Left colon (tissue), 2 donors: ENCODE data around the gene ETV3L. TPM values are rescaled to one million over a fixed set of nuclear protein-coding genes. Genes with fewer than 3 reads are reported as not detected.
"Not testable (repeated sequence)": the region's sequence is repeated elsewhere in the genome, so short reads cannot be mapped to it uniquely, and the experiment has no call there.

Experiments used
- ATAC-seq: fragments of 200-7000 bp; cut with Tn5 transposase; one replicate; pipeline ENCODE4 v1.9.1; 2020; ENCODE audit warnings: mild to moderate bottlenecking, moderate library complexity
- DNase-seq, 2 donors: peaks; one replicate each; pipeline ENCODE4 v3.0.0-alpha.2; 2020
- intact Hi-C, 2 donors: fragments of 100-400 bp; cut with DNase I in 1 of 2; cut with micrococcal nuclease in 1 of 2; formaldehyde crosslinking; loops; one replicate each; pipeline versions ENCODE4 v1.11.2 to v1.14.0; 2022; cut with DNase I, micrococcal nuclease
- total RNA-seq, 2 donors: library from RNA; stranded (reverse); fragmentation: NEBNext Ultra II Directional; extraction: Animal tissue kit (Norgen Biotek cat#: 25700); gene quantifications; one replicate each; pipeline ENCODE4 v1.2.1, GENCODE V29; 2021
- donor health status: DM: no; HTN: no; CAD: no.
- donor health status: DM: yes; HTN: yes; CAD: no.

ETV3L gene
- total RNA-seq, 2 donors from 2014 or later = not detected

DNA sequence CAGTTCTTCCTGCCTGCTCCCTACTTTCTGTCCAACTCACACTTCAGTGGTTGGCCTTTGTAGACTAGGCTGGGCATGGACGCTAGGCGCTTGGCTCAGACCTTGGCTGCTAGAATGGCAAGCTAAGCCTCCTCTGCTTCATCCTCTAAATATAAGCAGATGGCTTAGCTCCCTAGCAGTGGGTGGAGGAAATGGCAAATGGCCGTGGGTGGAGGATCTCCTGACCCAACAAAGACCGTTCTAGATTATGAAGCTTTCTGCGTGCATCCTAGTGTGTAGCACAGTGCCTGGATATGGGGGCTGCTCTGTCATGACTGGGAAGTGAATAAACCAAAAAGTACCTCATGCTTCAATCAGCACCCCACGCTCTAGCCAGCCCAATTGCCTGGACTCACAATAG, 10.4 kb upstream of the ETV3L start:
- intact Hi-C loops = no loop called here
- ATAC-seq = no peak
- no peak for DNase-seq

- DNase-seq (peak in 1 of 2 donors; percentile 4), ATAC-seq (no peak)
- intact Hi-C loops = no loop called here
These were observed 8.8 kb upstream of the ETV3L start for GRCh38 chr1:157108448-157108847.

GRCh38 chr1:157107702-157108101, 8.1 kb upstream of the ETV3L start:
- no peak for ATAC-seq
- intact Hi-C loops = no loop called here

DNA sequence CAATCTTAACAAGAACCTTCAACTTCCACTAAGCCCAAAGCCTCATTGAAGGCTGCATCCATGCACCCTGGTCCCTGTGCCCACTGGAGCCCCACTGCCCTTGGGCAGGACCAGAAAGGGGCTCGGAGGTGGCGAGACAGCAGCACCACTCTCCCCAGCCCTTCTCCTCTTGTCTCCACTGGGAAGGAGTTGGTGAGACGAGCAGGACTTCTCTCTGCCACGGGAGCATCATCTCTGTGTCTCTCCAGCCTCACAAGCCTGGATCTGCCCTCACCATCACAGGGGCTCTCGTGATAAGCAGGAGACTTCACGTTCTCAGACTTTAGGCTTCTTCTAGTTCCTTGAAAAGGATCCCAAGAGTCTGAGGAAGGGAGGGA, 7.2 kb upstream of the ETV3L start:
- ATAC-seq = no peak
- intact Hi-C loops = no loop called here
- DNase-seq = peak in 1 of 2 donors; percentile 9

More at GRCh38 chr1:157107702-157108101, 8.1 kb upstream of the ETV3L start:
- no peak for DNase-seq

- intact Hi-C loops = no loop called here
- ATAC-seq (no peak), DNase-seq (peak; percentile 25 to 33)
These were observed 6.6 kb upstream of the ETV3L start for GRCh38 chr1:157105988-157106812.

GRCh38 chr1:157105298-157105987, 5.8 kb upstream of the ETV3L start:
- DNase-seq (no peak), ATAC-seq (no peak)
- intact Hi-C loops = no loop called here

DNA sequence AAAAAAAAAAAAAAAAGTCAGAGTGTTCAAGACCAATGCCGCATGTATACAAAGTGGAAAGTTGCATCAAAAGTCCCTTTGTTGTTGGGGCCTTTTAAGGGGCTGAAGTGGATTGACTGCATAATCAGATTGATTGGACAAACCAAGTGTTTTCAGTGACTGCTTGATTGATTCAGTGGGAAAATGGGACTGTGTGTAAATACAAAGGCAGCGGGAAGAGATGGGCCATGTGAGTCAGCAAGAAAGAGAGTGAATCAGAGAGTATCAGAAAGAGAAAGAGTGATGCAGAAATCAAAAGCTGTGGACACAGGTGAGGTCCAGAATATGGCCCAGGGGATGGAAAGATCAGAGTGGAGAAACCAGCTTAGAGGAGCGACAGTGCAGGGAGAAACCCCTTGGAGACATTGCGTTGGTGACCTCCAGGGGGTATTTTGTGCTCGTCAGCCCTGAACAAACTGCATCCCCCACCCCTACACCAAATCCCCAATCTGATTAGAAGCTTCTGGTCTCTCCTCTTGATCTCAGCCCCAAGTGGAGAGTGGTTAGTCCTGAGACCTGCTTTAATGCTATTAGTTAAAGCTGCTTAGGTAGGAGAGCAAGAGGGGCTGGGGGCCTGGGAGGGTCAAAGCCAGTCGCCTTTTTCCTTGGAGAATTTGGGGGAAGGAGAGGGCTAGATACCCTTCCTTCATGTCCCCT, 5.1 kb upstream of the ETV3L start:
- no peak for ATAC-seq
- intact Hi-C loops = no loop called here
- DNase-seq = no peak

DNA sequence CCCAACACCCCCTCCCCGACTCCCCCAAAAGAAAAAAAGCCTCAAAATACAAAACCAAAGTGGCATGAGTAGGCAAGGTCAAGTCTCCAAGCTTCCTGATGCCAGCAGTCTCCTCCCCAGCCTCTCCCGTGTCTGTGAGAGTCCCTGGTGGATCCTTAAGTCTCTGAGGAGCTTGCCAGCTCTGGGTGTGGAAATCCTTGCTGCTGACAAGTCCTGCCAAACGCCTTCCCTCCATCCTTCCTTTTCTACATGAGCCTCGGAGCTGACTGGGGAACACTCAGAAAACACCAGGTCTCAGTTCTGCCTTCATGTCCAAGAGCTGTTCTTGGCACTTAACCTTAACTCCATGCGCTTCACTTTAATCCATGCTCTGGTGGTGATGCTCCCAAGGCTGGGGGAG, 3.7 kb upstream of the ETV3L start:
- DNase-seq (no peak), ATAC-seq (no peak)
- intact Hi-C loops = no loop called here

DNA sequence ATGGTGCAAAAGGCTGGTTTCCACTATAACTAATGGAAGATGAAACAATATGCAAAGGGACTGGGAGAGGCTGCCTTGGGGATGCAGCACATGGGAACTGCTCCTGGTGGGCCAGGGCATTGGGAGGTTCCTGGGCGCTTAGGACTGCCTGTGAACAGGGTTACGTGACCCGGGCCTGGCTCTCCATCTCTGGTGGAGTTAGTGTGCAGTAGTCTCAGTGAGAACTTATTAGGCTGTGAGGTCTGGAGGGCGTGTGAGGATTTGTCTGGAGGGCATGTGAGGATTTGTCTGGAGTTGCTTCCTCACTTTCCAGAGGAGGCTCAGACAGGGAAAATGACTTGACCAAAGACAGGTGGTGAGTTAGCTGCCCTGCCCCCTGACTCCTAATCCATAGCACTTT, 1.5 kb upstream of the ETV3L start:
- intact Hi-C loops = no loop called here
- ATAC-seq (no peak), DNase-seq (no peak)

- intact Hi-C loops, ATAC-seq: not testable (repeated sequence)
These were observed 498 bp downstream of the ETV3L start for GRCh38 chr1:157098987-157099632.

GRCh38 chr1:157098519-157098918, 1.1 kb downstream of the ETV3L start:
- intact Hi-C loops = no loop called here
- ATAC-seq = no peak

More at GRCh38 chr1:157098987-157099632, 498 bp downstream of the ETV3L start:
- not testable (repeated sequence) for DNase-seq

DNA sequence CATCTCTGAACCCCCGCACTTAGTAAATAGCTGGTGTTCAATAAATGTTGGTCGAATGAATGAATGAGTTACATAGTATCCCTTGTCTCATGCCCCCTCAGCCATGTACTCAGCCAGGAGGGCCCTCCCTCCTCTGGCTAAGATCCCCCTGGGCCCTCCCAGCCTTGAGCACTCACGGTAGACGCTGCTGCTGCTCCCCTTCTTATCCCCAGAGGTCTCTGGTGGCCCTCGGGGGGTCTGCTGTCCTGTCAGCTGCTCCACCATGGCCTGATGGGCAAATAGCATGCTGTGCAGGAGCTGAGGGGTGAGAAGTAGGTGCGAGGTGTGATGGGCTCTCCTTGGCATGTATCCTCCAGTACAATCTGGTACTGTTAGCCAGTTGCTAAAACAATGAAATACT, 1.9 kb downstream of the ETV3L start:
- no peak for DNase-seq
- no peak for ATAC-seq
- intact Hi-C loops = no loop called here

More at GRCh38 chr1:157098519-157098918, 1.1 kb downstream of the ETV3L start:
- DNase-seq = no peak

- ATAC-seq (no peak), DNase-seq (no peak)
- intact Hi-C loops = no loop called here
These were observed 2.7 kb downstream of the ETV3L start for GRCh38 chr1:157096881-157097280.

DNA sequence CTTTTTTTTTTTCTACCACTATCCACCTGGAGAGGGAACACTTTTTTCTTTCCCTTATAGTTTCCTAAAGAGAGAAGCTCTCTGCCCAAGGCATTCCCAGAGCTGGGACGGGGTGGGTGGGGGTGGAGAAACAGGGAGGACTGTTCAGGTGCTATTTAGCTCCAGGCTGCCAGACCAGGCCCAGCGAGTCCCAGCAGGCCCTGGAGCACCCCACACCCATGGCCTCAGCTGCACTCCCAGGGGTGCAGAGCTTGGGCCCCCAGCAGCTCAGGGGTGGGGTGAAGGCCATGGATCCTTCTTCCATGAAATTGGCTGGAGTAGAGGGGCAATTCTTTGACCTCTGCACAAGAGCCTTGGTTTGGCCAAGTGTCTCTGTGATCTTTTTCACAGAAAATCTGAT, 4.1 kb downstream of the ETV3L start:
- no peak for ATAC-seq
- intact Hi-C loops = no loop called here
- no peak for DNase-seq

- intact Hi-C loops = no loop called here
- no peak for DNase-seq
- ATAC-seq = no peak
These were observed 4.5 kb downstream of the ETV3L start for GRCh38 chr1:157095091-157095490.

DNA sequence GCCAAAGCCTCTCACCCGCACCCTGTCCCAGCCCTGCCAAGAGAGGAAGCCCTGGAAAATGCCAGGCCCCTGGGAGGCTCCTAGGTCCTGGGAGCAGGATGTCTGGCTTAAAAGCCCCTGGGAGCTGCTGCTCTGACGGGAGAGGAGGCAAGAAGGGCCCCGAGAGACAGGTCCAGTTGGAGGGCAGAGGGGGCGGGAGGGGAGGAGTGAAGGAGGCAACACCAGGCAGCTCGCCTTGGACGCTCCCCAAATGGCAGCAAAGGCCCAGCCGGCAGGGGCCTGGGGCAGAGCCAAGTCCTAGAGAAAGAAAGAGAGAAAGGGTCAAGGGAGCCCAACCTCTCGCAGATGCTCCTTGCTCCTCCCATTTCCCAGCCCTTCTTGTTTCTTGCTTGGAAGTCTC, 6.8 kb downstream of the ETV3L start:
- ATAC-seq (no peak), DNase-seq (peak in 1 of 2 donors; percentile 15)
- intact Hi-C loops = no loop called here

DNA sequence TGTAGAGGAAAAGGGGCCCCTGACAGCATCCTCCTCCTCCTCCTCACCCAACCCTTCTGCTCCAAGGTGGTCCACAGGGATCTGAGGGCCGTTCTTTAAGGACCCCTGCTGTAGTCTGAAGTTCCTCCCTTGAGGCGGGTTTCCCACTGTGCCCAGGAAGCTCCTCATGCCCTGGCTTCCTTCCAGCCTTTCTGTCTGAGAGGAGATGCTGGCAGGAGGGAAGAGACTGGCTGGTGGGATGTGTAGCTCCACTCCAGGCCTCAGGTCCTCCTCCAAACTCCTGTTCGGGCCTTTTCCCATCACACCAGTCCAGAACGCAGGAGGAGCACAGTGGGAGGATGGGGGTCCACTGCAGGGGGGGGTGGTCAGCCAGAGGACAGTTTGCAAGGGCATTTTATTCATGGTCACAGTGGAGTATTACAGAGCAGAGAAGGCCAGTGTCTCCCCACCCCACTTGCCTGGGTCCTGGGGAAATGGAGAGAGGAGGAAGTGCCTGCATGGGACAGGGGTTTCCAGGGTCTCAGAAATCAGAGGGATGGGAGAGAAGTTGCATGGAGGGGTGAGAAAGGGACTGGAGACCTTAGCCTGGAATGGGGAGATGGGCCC, 7.8 kb downstream of the ETV3L start:
- no peak for ATAC-seq
- intact Hi-C loops = loop anchor here in 1 of 2 donors (2.0 kb wide), 1 partner anchor 65 kb away; no protein-coding TSS in a partner anchor
- DNase-seq = no peak

DNA sequence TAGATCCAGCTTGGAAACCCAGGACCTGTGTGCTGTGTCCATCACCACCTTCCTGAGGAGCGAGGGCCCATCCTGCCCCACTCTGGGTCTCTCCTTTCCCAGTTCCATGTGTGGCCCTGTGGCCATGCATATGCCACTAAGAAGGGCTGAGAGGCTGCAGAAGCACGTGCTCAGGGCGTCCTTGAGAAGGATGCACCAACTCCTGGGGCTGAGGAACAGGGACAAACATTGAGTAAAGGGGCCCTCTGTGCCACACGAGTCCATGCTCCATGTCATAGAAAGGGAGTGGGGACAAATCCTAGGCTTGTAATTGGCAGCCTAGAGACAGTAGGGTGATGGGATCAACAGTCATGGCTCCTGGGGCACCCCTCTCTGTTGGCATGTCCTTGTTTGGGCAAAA, 8.4 kb downstream of the ETV3L start:
- DNase-seq (no peak), ATAC-seq (no peak)
- intact Hi-C loops = loop anchor here in 1 of 2 donors (2.0 kb wide), 1 partner anchor 66 kb away; no protein-coding TSS in a partner anchor

DNA sequence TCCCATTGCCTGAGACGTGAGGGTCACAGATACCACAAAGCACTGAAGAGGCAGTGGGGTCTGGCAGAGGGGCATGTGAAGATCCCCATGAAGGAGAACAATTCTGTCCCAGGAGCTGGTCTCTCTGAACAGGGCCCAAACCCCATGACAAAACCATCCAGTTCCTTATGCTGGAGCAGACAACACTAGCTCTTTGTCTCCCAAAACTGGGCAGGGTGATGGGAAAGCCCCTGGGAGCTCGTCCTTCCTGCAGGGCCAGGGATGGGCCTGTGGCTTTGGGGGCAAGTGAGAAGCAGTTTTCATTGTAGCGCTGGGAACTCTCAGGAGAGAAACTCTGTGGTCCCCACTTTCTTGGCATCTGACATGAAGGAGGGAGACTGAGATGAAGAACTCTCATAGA, 8.8 kb downstream of the ETV3L start:
- DNase-seq = no peak
- ATAC-seq = no peak
- intact Hi-C loops = loop anchor here in 1 of 2 donors (2.0 kb wide), 1 partner anchor 66 kb away; no protein-coding TSS in a partner anchor
